Kidney (tissue), 14 donors: ENCODE results near the gene PANX1. TPM values are rescaled to one million over a fixed set of nuclear protein-coding genes. Genes with fewer than 3 reads are reported as not detected.

Experiments
- DNase-seq, 5 donors: peaks; one replicate each; pipeline ENCODE4 v3.0.0-alpha.2; 2013 to 2020
- FAIRE-seq: peaks from 2 replicates; lab custom pipeline; 2012; peaks lifted over from hg19 to GRCh38; lab: Jason Lieb, UNC
- H3K27ac ChIP-seq, 2 donors: one replicate each; pipeline ENCODE4 v1.7.0; 2013; ENCODE audit warnings: low read depth in 2 of 2, low read length in 2 of 2, inconsistent platforms in 1 of 2
- H3K27me3 ChIP-seq: one replicate; pipeline ENCODE4 v1.7.1; 2013; ENCODE audit warnings: low read length, inconsistent platforms; ENCODE audit not compliant: control insufficient read depth, insufficient read depth
- H3K36me3 ChIP-seq, 3 donors: one replicate each; pipeline versions ENCODE4 v1.7.0 to v1.7.1; 2013; ENCODE audit warnings: low read length in 3 of 3, control low read depth in 1 of 3, inconsistent platforms in 1 of 3; ENCODE audit not compliant: insufficient read depth in 3 of 3, control insufficient read depth in 2 of 3
- H3K4me1 ChIP-seq, 3 donors: one replicate each; pipeline versions ENCODE4 v1.7.0 to v1.7.1; 2013; ENCODE audit warnings: low read length in 3 of 3, inconsistent platforms in 1 of 3, low read depth in 1 of 3; ENCODE audit not compliant: control insufficient read depth in 2 of 3, insufficient read depth in 2 of 3
- H3K4me3 ChIP-seq, 3 donors: one replicate each; pipeline versions ENCODE4 v1.7.0 to v1.8.1; 2013; ENCODE audit warnings: low read length in 3 of 3, control low read depth in 1 of 3, inconsistent platforms in 1 of 3
- H3K9ac ChIP-seq, 3 donors: one replicate each; pipeline versions ENCODE4 v1.7.0 to v1.7.1; 2013; ENCODE audit warnings: low read length in 3 of 3, control low read depth in 1 of 3, inconsistent platforms in 1 of 3
- H3K9me3 ChIP-seq, 3 donors: one replicate each; pipeline versions ENCODE4 v1.7.0 to v1.7.1; 2013; ENCODE audit warnings: low read length in 3 of 3, control low read depth in 1 of 3, inconsistent platforms in 1 of 3; ENCODE audit not compliant: control insufficient read depth in 2 of 3, insufficient read depth in 1 of 3
- intact Hi-C: fragments of 100-400 bp; cut with DNase I; formaldehyde crosslinking; loops from one replicate; pipeline ENCODE4 v1.11.1; 2022
- polyA plus RNA-seq: library from polyadenylated mRNA; stranded (reverse); fragments of 350-450 nt; fragmentation: Illumina TruSeq; extraction: RNeasy Lipid Tissue Mini Kit (QIAGEN cat#74804); gene quantifications from one replicate; pipeline ENCODE4 v1.2.3, GENCODE V29; 2014; ENCODE audit warnings: low read depth, low replicate concordance; ENCODE audit not compliant: insufficient read depth
- total RNA-seq: library from RNA; stranded (reverse); fragmentation: NEBNext Ultra II Directional; extraction: Animal tissue kit (Norgen Biotek cat#: 25700); gene quantifications from one replicate; pipeline ENCODE4 v1.2.1, GENCODE V29; 2021
- TF ChIP-seq, protein P1 (sequence below): IDR thresholded peaks from 3 replicates; pipeline ENCODE4 v1.5.1; 2012; ENCODE audit warnings: mild to moderate bottlenecking, moderate library complexity, borderline replicate concordance; ENCODE audit not compliant: insufficient read depth; ENCODE audit errors: extremely low read depth
- donor health status: control.
- donor health status: control.
- donor health status: control.
- donor health status: control.
- donor health status: control.
- donor health status: DM: yes; HTN: yes; CAD: no.
- donor health status: Normal renal cell carcinoma (clear cell type).

Gene PANX1
- total and polyA plus RNA-seq, 2 donors from 2014 or later, result 5.3 to 13.9 TPM

- H3K36me3 ChIP-seq, result peaks cover 0 to 2% (median 0%) of the 10 kb centered on the region in 3 donors
- FAIRE-seq, result no peak
- intact Hi-C loops, result no loop called here
- H3K27me3 ChIP-seq, result no peaks in the 10 kb centered on the region
- H3K27ac ChIP-seq, result no peak overlapping the region
- TF ChIP-seq, protein P1, sequence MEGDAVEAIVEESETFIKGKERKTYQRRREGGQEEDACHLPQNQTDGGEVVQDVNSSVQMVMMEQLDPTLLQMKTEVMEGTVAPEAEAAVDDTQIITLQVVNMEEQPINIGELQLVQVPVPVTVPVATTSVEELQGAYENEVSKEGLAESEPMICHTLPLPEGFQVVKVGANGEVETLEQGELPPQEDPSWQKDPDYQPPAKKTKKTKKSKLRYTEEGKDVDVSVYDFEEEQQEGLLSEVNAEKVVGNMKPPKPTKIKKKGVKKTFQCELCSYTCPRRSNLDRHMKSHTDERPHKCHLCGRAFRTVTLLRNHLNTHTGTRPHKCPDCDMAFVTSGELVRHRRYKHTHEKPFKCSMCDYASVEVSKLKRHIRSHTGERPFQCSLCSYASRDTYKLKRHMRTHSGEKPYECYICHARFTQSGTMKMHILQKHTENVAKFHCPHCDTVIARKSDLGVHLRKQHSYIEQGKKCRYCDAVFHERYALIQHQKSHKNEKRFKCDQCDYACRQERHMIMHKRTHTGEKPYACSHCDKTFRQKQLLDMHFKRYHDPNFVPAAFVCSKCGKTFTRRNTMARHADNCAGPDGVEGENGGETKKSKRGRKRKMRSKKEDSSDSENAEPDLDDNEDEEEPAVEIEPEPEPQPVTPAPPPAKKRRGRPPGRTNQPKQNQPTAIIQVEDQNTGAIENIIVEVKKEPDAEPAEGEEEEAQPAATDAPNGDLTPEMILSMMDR, result no peak
- peak in 2 of 5 donors; percentile 47 to 72 for DNase-seq
- peaks cover 0 to 3% (median 2%) of the 10 kb centered on the region in 3 donors for H3K4me1 ChIP-seq
- no peak overlapping the region for H3K4me3 ChIP-seq
- H3K9me3 ChIP-seq, result no peaks in the 10 kb centered on the region
- H3K9ac ChIP-seq, result no peak overlapping the region
Measured at GRCh38 chr11:94185416-94186084, 56.9 kb downstream of the PANX1 start.

- Histone ChIP-seq H3K36me3 (no peaks in the 10 kb centered on the region), H3K4me1 (peaks cover 0 to 3% (median 2%) of the 10 kb centered on the region in 3 donors), H3K9ac (no peak overlapping the region), H3K27ac (no peak overlapping the region), H3K4me3 (no peak overlapping the region), H3K27me3 (no peaks in the 10 kb centered on the region), H3K9me3 (no peaks in the 10 kb centered on the region)
- FAIRE-seq, result no peak
- TF ChIP-seq, protein P1, result no peak
- intact Hi-C loops, result no loop called here
- no peak for DNase-seq
Measured at GRCh38 chr11:94186342-94187203, 57.9 kb downstream of the PANX1 start.

GRCh38 chr11:94193288-94193687 lies 64.6 kb downstream of the PANX1 start:
- DNase-seq (no peak), FAIRE-seq (no peak)
- intact Hi-C loops, result no loop called here

More at GRCh38 chr11:94193288-94193687, 64.6 kb downstream of the PANX1 start:
- Histone ChIP-seq H3K9me3 (no peaks in the 10 kb centered on the region), H3K4me1 (no peaks in the 10 kb centered on the region), H3K9ac (no peak overlapping the region), H3K27me3 (no peaks in the 10 kb centered on the region), H3K4me3 (no peak overlapping the region), H3K27ac (no peak overlapping the region), H3K36me3 (no peaks in the 10 kb centered on the region)
- TF ChIP-seq, protein P1, result no peak
